Measurements from ENCODE around the gene PRLH. TPM values are rescaled to one million over a fixed set of nuclear protein-coding genes. Genes with fewer than 3 reads are reported as not detected.

Gene PRLH
- total RNA-seq, 1 donor from 2014 or later: not detected

- H3K4me3 Mint-ChIP-seq (ENCODE audit: unreplicated experiment): no peak overlapping the region
- H3K27ac Mint-ChIP-seq (ENCODE audit: unreplicated experiment): no peak overlapping the region
- DNase-seq: no peak
- H3K36me3 Mint-ChIP-seq (ENCODE audit: unreplicated experiment): no peaks in the 10 kb centered on the region
- H3K9me3 Mint-ChIP-seq (ENCODE audit: unreplicated experiment): no peaks in the 10 kb centered on the region
- TF ChIP-seq CTCF (IDR thresholded peaks at IDR 0.05; ENCODE audit: partially characterized antibody, unreplicated experiment): no peak
- H3K27me3 Mint-ChIP-seq (ENCODE audit: unreplicated experiment): peaks cover 5% of the 10 kb centered on the region
- H3K4me1 Mint-ChIP-seq (ENCODE audit: low read depth, unreplicated experiment): peaks cover 28% of the 10 kb centered on the region
Measured at GRCh38 chr2:237597196-237598145, 31.1 kb downstream of the PRLH start.

- Mint-ChIP-seq H3K36me3 (ENCODE audit: unreplicated experiment) (no peaks in the 10 kb centered on the region), H3K4me1 (ENCODE audit: low read depth, unreplicated experiment) (peaks cover 27% of the 10 kb centered on the region), H3K27ac (ENCODE audit: unreplicated experiment) (no peak overlapping the region), H3K4me3 (ENCODE audit: unreplicated experiment) (no peak overlapping the region), H3K9me3 (ENCODE audit: unreplicated experiment) (peaks cover 2% of the 10 kb centered on the region), H3K27me3 (ENCODE audit: unreplicated experiment) (peaks cover 8% of the 10 kb centered on the region)
- DNase-seq: no peak
- no peak for TF ChIP-seq CTCF (IDR thresholded peaks at IDR 0.05; ENCODE audit: partially characterized antibody, unreplicated experiment)
Measured at GRCh38 chr2:237598468-237599208, 32.3 kb downstream of the PRLH start.

DNA sequence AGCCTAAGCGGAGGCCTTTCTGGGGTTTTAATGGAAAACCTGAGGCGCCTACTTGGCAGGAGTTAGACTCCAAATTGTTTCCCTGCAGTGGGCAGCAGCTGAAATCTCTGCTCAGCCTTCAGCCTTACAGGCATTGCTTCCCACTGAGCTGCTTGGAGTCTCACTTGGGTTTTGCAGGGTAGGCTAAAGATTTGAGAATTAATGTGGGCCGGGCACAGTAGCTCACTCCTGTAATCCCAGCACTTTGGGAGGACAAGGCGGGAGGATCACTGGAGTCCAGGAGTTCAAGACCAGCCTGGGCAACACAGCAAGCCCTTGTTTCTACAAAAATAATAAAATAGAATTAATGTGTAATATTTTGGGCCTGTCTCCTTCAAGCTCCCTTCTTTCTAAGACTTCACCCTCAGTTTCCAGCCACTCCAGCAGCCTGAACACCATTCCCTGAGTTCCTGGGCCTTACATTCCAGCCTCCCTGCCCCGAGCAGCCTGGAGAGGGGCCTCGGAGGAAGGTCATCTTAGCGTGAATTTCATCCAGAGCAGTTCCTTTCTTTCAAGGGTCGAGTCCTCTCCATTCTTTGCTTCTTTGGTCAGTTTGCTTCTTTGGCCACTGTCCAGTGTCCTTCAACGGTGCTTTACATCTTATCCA, 33.2 kb downstream of the PRLH start:
- H3K36me3 Mint-ChIP-seq (ENCODE audit: unreplicated experiment): no peaks in the 10 kb centered on the region
- H3K9me3 Mint-ChIP-seq (ENCODE audit: unreplicated experiment): peaks cover 2% of the 10 kb centered on the region
- no peak for DNase-seq
- H3K27ac Mint-ChIP-seq (ENCODE audit: unreplicated experiment): no peak overlapping the region
- H3K4me1 Mint-ChIP-seq (ENCODE audit: low read depth, unreplicated experiment): peaks cover 18% of the 10 kb centered on the region
- TF ChIP-seq CTCF (IDR thresholded peaks at IDR 0.05; ENCODE audit: partially characterized antibody, unreplicated experiment): no peak
- H3K4me3 Mint-ChIP-seq (ENCODE audit: unreplicated experiment): no peak overlapping the region
- peaks cover 5% of the 10 kb centered on the region for H3K27me3 Mint-ChIP-seq (ENCODE audit: unreplicated experiment)

DNA sequence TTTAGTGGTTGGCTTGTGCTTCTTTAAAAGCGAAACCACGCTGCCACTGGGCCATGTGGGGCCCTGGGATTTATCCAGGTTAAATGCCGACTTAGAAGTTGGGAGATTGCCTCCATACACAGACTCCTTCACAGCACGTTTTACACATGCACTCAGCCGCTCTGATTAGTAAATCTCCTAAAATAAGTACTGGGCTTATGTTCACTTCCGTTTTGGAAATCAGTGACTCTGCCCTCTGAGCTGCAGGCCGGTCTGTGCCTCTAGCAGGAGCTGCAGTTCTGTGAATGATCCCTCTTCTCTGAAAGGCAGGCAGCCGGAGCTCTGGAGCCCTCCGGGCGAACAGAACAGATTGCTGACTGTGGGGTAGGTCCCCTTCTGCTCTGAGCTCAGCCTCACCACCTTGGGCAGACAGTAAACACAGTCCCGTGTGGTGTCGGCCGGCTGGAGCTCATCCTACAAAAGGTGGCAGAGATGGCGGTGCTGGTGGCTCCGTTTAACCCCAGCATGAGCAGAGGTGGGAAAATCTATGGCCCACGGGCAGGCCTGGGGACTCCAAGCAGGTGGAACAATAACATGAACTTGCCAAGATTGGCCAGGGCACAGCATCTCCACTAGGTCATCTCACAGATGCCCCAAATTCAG, 34.0 kb downstream of the PRLH start:
- Mint-ChIP-seq H3K36me3 (ENCODE audit: unreplicated experiment) (no peaks in the 10 kb centered on the region), H3K4me3 (ENCODE audit: unreplicated experiment) (no peak overlapping the region), H3K4me1 (ENCODE audit: low read depth, unreplicated experiment) (peaks cover 13% of the 10 kb centered on the region), H3K9me3 (ENCODE audit: unreplicated experiment) (peaks cover 2% of the 10 kb centered on the region), H3K27me3 (ENCODE audit: unreplicated experiment) (peaks cover 5% of the 10 kb centered on the region), H3K27ac (ENCODE audit: unreplicated experiment) (no peak overlapping the region)
- peak; percentile 39 for DNase-seq
- no peak for TF ChIP-seq CTCF (IDR thresholded peaks at IDR 0.05; ENCODE audit: partially characterized antibody, unreplicated experiment)

All from glutamatergic neuron (in vitro differentiated cells).